UCSD-AML1 (cell line): ENCODE results near the gene STRBP.

ENCODE experiments used
- DNase-seq: peaks from one replicate; lab custom pipeline; 2025; ENCODE audit not compliant: unreplicated experiment; lab: John Stamatoyannopoulos, UW

Gene STRBP

GRCh38 chr9:123073441-123073840 lies 194.9 kb downstream of the STRBP start:
- DNase-seq = no peak

- DNase-seq = no peak
Observed at GRCh38 chr9:123072407-123072995, 195.9 kb downstream of the STRBP start.
